ENCODE measurements around the gene ACTR8.

DNA sequence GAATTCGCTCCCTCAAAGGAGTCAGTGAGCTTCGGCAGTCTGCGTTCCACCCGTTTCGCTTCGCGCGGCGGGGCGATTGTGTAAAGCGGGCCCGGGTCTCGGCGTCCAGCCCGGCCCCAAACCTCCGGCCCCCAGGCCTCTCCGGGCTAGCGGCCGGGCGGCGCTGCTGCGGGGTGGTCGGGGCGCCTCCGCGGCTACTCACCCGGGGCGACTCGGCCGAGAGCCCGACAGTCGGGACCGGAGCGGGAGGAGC, 36.1 kb downstream of the ACTR8 start:
- TF ChIP-seq, protein P1, sequence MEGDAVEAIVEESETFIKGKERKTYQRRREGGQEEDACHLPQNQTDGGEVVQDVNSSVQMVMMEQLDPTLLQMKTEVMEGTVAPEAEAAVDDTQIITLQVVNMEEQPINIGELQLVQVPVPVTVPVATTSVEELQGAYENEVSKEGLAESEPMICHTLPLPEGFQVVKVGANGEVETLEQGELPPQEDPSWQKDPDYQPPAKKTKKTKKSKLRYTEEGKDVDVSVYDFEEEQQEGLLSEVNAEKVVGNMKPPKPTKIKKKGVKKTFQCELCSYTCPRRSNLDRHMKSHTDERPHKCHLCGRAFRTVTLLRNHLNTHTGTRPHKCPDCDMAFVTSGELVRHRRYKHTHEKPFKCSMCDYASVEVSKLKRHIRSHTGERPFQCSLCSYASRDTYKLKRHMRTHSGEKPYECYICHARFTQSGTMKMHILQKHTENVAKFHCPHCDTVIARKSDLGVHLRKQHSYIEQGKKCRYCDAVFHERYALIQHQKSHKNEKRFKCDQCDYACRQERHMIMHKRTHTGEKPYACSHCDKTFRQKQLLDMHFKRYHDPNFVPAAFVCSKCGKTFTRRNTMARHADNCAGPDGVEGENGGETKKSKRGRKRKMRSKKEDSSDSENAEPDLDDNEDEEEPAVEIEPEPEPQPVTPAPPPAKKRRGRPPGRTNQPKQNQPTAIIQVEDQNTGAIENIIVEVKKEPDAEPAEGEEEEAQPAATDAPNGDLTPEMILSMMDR (IDR thresholded peaks at IDR 0.05; ENCODE audit: insufficient read depth, low read depth, low read length), result no peak
- no peak for TF ChIP-seq EZH2 (IDR thresholded peaks at IDR 0.05; ENCODE audit: insufficient read depth, low read length)
